ENCODE measurements around the gene MRPL16. TPM values are rescaled to one million over a fixed set of nuclear protein-coding genes. Genes with fewer than 3 reads are reported as not detected.
"Not testable (repeated sequence)": the region's sequence is repeated elsewhere in the genome, so short reads cannot be mapped to it uniquely, and the experiment has no call there.

MRPL16 gene
- polyA plus RNA-seq, 1 donor from 2014 or later: 33.2 TPM

DNA sequence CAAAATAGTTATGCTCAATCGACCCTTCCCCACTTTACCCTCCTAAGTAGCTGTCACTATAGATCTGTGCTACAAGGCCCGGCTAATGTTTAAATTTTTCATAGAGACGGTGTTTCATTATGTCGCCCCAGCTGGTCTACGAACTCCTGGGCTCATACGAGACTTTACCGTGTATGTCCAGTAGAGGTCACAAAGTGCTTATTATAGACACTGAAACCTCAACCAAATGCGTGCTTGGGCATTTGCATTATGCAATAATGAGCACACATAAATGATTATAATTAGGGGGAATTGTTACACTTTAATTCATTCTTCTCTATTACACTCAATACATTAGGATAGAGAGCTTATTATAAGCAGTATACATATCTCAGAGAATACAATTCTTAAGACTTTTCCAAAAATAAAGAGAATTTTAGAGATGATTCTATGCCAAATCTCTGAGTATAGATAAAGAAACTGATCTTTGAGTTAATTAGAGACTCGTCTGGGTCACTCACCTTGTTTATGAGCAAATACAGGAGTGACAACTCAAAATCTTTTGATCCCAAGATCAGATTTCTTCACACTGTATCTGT, 12.5 kb upstream of the MRPL16 start:
- no peaks in the 10 kb centered on the region for H4K20me1 ChIP-seq (ENCODE audit: insufficient read depth)
- no peak overlapping the region for H3K4me3 ChIP-seq (ENCODE audit: low read length)
- no peak overlapping the region for H3K27ac ChIP-seq (ENCODE audit: low read length)
- no peaks in the 10 kb centered on the region for H3K27me3 ChIP-seq (ENCODE audit: insufficient read depth, low read depth, low read length)
- no peak for TF ChIP-seq POLR2AphosphoS5 (IDR thresholded peaks at IDR 0.05)
- TF ChIP-seq, protein P1, sequence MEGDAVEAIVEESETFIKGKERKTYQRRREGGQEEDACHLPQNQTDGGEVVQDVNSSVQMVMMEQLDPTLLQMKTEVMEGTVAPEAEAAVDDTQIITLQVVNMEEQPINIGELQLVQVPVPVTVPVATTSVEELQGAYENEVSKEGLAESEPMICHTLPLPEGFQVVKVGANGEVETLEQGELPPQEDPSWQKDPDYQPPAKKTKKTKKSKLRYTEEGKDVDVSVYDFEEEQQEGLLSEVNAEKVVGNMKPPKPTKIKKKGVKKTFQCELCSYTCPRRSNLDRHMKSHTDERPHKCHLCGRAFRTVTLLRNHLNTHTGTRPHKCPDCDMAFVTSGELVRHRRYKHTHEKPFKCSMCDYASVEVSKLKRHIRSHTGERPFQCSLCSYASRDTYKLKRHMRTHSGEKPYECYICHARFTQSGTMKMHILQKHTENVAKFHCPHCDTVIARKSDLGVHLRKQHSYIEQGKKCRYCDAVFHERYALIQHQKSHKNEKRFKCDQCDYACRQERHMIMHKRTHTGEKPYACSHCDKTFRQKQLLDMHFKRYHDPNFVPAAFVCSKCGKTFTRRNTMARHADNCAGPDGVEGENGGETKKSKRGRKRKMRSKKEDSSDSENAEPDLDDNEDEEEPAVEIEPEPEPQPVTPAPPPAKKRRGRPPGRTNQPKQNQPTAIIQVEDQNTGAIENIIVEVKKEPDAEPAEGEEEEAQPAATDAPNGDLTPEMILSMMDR (IDR thresholded peaks at IDR 0.05; ENCODE audit: poor library complexity, severe bottlenecking): peak; percentile 77
- no peak for TF ChIP-seq TAF1 (IDR thresholded peaks at IDR 0.05; ENCODE audit: low read depth)
- TF ChIP-seq EZH2 (IDR thresholded peaks at IDR 0.05; ENCODE audit: borderline replicate concordance, insufficient read depth, low read length, poor library complexity, severe bottlenecking): no peak
- peak; percentile 81 for TF ChIP-seq RAD21 (conservative IDR thresholded peaks at IDR 0.05)
- TF ChIP-seq EP300 (conservative IDR thresholded peaks at IDR 0.05; ENCODE audit: poor library complexity, severe bottlenecking): no peak
- peak; percentile 81 for TF ChIP-seq SMC3 (conservative IDR thresholded peaks at IDR 0.05; ENCODE audit: poor library complexity)
- no peak overlapping the region for H3K4me2 ChIP-seq (ENCODE audit: low read length)
- H3K9me3 ChIP-seq (ENCODE audit: low read length): no peaks in the 10 kb centered on the region
- H3K9ac ChIP-seq (ENCODE audit: low read length): no peak overlapping the region
- no peaks in the 10 kb centered on the region for H3K9me2 ChIP-seq (ENCODE audit: insufficient read depth, low read length)
- H2AFZ ChIP-seq (ENCODE audit: low read depth, low read length): no peak overlapping the region
- H3K36me3 ChIP-seq (ENCODE audit: insufficient read depth, low read length): no peaks in the 10 kb centered on the region
- no peaks in the 10 kb centered on the region for H3F3A ChIP-seq (ENCODE audit: insufficient read depth, low read length, poor library complexity, severe bottlenecking)
- no peaks in the 10 kb centered on the region for H3K79me2 ChIP-seq (replicated peaks; ENCODE audit: insufficient read depth, low read length)

DNA sequence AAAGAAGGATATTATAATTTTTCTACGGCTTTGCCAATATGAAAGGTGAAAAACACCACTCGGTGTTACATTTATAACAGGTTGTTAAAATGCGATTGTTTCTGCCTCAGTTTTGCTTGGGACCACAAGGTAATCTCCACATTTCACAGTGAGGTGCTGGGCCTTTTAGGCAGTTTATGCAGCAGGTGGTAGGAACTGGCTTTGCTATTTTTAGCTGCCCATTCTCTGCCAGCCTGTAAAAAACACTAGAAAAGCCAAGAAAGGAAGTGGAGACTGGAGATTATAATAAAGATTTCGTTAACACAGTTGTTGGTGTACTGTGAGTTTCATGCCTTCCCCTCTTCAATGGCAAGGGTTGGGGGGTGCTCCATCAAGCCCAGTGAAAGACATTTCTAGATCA, 8.0 kb upstream of the MRPL16 start:
- H3K36me3 ChIP-seq (ENCODE audit: insufficient read depth, low read length): no peaks in the 10 kb centered on the region
- no peak overlapping the region for H2AFZ ChIP-seq (ENCODE audit: low read depth, low read length)
- H3K27ac ChIP-seq (ENCODE audit: low read length): no peak overlapping the region
- no peaks in the 10 kb centered on the region for H3K9me2 ChIP-seq (ENCODE audit: insufficient read depth, low read length)
- no peaks in the 10 kb centered on the region for H3F3A ChIP-seq (ENCODE audit: insufficient read depth, low read length, poor library complexity, severe bottlenecking)
- no peak for TF ChIP-seq MXI1 (conservative IDR thresholded peaks at IDR 0.05; ENCODE audit: poor library complexity, severe bottlenecking)
- TF ChIP-seq TAF1 (IDR thresholded peaks at IDR 0.05; ENCODE audit: low read depth): no peak
- TF ChIP-seq EP300 (conservative IDR thresholded peaks at IDR 0.05; ENCODE audit: poor library complexity, severe bottlenecking): no peak
- TF ChIP-seq RAD21 (conservative IDR thresholded peaks at IDR 0.05): no peak
- no peak for TF ChIP-seq SMC3 (conservative IDR thresholded peaks at IDR 0.05; ENCODE audit: poor library complexity)
- no peak for TF ChIP-seq POLR2AphosphoS5 (IDR thresholded peaks at IDR 0.05)
- TF ChIP-seq, protein P2, sequence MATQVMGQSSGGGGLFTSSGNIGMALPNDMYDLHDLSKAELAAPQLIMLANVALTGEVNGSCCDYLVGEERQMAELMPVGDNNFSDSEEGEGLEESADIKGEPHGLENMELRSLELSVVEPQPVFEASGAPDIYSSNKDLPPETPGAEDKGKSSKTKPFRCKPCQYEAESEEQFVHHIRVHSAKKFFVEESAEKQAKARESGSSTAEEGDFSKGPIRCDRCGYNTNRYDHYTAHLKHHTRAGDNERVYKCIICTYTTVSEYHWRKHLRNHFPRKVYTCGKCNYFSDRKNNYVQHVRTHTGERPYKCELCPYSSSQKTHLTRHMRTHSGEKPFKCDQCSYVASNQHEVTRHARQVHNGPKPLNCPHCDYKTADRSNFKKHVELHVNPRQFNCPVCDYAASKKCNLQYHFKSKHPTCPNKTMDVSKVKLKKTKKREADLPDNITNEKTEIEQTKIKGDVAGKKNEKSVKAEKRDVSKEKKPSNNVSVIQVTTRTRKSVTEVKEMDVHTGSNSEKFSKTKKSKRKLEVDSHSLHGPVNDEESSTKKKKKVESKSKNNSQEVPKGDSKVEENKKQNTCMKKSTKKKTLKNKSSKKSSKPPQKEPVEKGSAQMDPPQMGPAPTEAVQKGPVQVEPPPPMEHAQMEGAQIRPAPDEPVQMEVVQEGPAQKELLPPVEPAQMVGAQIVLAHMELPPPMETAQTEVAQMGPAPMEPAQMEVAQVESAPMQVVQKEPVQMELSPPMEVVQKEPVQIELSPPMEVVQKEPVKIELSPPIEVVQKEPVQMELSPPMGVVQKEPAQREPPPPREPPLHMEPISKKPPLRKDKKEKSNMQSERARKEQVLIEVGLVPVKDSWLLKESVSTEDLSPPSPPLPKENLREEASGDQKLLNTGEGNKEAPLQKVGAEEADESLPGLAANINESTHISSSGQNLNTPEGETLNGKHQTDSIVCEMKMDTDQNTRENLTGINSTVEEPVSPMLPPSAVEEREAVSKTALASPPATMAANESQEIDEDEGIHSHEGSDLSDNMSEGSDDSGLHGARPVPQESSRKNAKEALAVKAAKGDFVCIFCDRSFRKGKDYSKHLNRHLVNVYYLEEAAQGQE (IDR thresholded peaks at IDR 0.05; ENCODE audit: borderline replicate concordance): no peak
- TF ChIP-seq, protein P1 (IDR thresholded peaks at IDR 0.05; ENCODE audit: poor library complexity, severe bottlenecking): no peak
- no peak for TF ChIP-seq EZH2 (IDR thresholded peaks at IDR 0.05; ENCODE audit: borderline replicate concordance, insufficient read depth, low read length, poor library complexity, severe bottlenecking)
- H3K4me2 ChIP-seq (ENCODE audit: low read length): no peak overlapping the region
- H3K9ac ChIP-seq (ENCODE audit: low read length): no peak overlapping the region
- no peak overlapping the region for H3K4me3 ChIP-seq (ENCODE audit: low read length)
- H3K27me3 ChIP-seq (ENCODE audit: insufficient read depth, low read depth, low read length): no peaks in the 10 kb centered on the region
- H3K9me3 ChIP-seq (ENCODE audit: low read length): no peaks in the 10 kb centered on the region
- no peaks in the 10 kb centered on the region for H3K79me2 ChIP-seq (replicated peaks; ENCODE audit: insufficient read depth, low read length)
- no peaks in the 10 kb centered on the region for H4K20me1 ChIP-seq (ENCODE audit: insufficient read depth)

DNA sequence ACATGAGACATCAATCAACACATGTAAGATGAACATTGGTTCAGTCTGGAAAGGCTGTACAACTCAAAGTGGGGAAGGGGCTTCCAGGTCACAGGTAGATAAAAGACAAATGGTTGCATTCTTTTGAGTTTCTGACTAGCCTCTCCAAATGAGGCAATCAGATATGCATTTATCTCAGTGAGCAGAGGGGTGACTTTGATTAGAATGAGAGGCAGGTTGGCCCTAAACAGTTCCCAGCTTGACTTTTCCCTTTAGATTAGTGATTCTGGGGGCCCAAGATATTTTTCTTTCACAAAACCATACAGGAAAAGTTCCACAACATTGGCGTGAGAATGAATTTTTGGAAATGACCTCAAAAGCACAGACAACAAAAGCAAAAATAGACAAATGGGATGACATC, 5.9 kb upstream of the MRPL16 start:
- not testable (repeated sequence) for H3K4me2 ChIP-seq (ENCODE audit: low read length); H3K9me3 ChIP-seq (ENCODE audit: low read length); H3F3A ChIP-seq (ENCODE audit: insufficient read depth, low read length, poor library complexity, severe bottlenecking); H3K27me3 ChIP-seq (ENCODE audit: insufficient read depth, low read depth, low read length); H3K36me3 ChIP-seq (ENCODE audit: insufficient read depth, low read length); H3K4me3 ChIP-seq (ENCODE audit: low read length); H3K79me2 ChIP-seq (replicated peaks; ENCODE audit: insufficient read depth, low read length); H2AFZ ChIP-seq (ENCODE audit: low read depth, low read length); H3K9me2 ChIP-seq (ENCODE audit: insufficient read depth, low read length); H3K9ac ChIP-seq (ENCODE audit: low read length); H4K20me1 ChIP-seq (ENCODE audit: insufficient read depth); H3K27ac ChIP-seq (ENCODE audit: low read length)
